GM21360 (cell line): ENCODE data around the gene FASTKD3.
A peak's percentile ranks its signal among the peaks of the same experiment; 100 is the strongest.
"Not testable (repeated sequence)": the region's sequence is repeated elsewhere in the genome, so short reads cannot be mapped to it uniquely, and the experiment has no call there.

ENCODE experiments used
- ATAC-seq: cut with Tn5 transposase; IDR thresholded peaks from one replicate; pipeline ENCODE4 v1.9.1; 2021; ENCODE audit warnings: mild to moderate bottlenecking, moderate library complexity; ENCODE audit not compliant: unreplicated experiment

Gene FASTKD3, protein sequence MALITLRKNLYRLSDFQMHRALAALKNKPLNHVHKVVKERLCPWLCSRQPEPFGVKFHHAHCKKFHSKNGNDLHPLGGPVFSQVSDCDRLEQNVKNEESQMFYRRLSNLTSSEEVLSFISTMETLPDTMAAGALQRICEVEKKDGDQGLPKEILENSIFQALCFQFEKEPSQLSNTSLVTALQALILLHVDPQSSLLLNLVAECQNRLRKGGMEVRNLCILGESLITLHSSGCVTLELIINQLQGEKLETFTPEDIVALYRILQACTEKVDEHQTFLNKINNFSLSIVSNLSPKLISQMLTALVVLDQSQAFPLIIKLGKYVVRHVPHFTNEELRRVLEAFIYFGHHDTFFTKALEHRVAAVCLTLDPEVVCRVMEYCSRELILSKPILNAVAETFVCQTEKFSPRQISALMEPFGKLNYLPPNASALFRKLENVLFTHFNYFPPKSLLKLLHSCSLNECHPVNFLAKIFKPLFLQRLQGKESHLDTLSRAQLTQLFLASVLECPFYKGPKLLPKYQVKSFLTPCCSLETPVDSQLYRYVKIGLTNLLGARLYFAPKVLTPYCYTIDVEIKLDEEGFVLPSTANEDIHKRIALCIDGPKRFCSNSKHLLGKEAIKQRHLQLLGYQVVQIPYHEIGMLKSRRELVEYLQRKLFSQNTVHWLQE

GRCh38 chr5:7868773-7869473 is at the start of gene FASTKD3, which contains the start of gene MTRR:
TSS of gene FASTKD3 (minus strand) at chr5:7869031. CDS start at chr5:7868083, 948 bp downstream.
TSS of gene MTRR (plus strand) at chr5:7869148. CDS start at chr5:7870795, 1,647 bp downstream.
- ATAC-seq = peak; percentile 99

GRCh38 chr5:7917130-7918123 is 48.6 kb upstream of the FASTKD3 start:
- ATAC-seq = no peak

DNA sequence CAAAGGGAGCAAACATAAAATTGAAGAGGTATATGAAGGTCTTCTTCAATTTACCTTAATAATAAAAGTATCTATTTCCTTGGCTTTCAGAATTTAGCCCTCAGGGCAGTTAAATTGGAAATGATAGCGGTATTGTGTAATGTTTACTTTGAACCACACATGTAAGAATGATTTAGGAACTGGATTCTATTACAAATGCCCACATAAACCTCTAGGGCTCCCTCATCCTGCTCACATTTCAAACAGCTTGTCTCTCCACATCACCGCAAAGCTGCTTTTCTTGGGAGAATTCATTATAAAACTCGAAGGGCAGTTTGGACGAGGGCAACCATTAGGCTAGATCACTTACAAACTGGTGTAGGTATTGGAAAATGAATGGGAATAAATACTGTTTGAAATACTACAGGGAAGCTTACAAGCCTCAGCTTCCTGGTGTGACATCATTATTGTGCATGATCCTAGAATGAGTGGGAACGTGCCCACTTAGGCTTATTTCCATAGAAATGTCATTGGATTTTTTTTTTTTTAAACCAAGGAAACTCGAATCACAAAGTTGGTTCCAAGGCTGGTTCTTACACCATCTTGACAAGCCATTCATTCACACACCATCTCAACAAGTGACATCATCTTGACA is 47.5 kb upstream of the FASTKD3 start:
- no peak for ATAC-seq

DNA sequence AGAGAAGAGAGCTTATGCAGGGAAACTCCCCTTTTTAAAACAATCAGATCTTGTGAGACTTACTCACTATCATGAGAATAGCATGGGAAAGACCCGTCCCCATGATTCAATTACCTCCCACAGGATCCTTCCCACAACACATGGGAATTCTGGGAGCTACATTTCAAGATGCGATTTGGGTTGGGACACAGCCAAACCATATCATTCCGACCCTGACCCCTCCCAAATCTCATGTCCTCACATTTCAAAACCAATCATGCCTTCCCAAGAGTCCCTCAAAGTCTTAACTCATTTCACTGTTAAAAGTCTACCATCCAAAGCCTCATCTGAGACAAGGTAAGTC is 42.6 kb upstream of the FASTKD3 start:
- ATAC-seq = not testable (repeated sequence)

- ATAC-seq = no peak
Observed at GRCh38 chr5:7910738-7911428, 42.1 kb upstream of the FASTKD3 start.

DNA sequence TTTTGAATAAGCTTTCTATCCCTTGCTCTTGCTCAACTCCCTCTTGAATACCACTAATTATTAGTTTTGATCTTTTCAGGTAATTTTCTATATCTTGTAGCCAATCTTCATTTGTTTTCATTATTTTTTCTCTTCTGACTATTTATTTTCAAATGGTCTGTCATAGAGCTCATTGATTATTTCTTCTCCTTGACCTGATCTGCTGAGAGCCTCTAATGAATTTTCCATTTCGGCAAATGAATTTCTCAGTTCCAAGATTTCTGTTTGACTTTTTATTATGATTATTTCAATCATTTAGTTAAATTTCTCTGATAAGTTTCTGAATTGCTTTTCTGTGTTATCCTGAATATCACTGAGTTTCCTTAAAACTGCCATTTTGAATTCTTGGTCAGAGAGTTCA is 39.5 kb upstream of the FASTKD3 start:
- no peak for ATAC-seq

DNA sequence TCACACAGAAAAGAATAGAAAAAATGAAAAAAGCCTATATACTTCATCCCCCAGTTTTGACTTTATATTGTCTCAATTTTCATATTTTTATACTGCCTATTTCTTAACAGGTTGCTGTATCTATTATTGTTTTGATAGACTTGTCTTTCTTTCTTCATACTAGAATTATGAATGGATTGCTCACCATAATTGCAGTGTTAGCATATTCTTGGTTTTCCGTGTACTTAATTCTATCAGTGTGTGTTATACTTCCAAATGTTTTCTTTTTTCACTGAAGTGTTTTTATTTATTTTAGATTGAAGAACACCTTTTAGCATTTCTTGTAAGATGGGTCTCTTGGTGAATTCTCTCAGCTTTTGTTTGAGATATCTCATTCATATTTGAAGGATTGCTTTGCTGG is 38.8 kb upstream of the FASTKD3 start:
- ATAC-seq = no peak

DNA sequence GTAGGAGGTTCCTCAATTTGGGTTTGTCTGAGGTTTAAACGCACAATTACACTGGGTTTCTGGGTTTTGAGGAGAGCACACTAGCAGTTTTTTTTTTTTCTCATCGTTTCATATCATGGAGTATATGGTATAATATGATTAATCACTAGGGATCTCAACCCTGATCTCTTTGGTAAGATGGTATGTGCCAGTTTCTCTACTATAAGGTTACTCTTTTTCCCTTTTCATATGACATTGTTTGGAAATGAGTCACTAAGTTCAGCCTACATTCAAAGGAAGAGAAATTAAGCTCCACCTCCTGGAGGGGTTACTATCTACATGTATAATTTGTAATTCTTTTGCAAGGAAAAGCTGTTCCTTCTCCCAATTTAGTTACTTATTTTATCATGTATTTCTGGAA is 35.3 kb upstream of the FASTKD3 start:
- ATAC-seq = no peak

DNA sequence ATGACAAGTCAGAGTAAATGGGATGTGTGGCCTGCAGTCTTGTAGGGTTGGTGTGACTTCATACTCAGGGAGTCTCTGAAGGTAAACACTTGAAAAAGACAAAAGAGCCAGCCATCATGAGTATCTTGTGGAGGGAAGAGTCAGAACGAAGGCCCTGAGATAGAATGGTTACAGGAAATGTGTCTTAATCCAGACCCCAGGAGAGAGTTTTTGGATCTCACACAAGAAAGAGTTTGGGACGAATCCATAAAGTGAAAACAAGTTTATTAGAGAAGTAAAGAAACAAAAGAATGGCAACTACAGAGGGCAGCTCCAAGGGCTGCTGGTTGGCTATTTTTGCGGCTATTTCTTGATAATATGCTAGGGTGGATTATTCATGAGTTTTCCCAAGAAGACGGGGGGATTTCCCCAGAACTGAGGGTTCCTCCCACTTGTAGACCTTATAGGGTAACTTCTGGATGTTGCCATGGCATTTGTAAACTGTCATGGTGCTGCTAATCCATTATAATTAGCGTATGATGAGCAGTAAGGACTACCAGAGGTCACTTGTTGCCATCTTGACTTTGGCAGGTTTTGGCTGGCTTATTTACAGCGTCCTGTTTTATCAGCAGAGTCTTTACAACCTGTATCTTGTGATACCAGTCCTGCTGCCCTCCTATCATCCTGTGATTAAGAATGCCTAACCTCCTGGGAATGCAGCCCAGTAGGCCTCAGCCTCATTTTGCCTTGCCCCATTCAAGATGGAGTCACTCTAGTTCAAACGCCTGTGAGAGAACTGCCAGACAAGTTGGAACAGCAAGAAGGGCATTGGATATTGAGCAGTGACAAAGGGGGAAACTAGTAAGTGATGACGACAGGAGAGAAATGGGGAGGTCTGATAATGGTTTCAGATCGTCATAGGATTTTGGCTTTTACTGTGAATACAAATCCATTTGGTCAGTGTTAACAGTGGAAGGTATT is 34.1 kb upstream of the FASTKD3 start:
- ATAC-seq = no peak

DNA sequence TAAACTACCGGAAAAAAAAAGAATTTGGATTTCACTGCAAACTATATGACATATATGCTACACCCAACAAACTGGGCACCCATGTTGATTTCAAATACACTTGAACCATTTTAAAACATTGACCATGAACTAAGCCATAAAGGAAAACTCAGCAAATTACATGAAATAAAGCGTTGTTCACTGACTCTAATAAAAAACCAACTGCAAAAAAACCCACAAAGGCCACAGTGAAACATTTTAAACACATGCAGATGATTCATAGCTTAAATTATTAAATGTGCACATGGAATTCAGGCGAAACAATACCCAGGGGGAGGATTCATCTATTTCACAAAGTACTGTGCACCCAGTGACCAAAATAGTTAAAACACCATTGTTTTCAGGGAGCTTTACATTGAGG is 33.4 kb upstream of the FASTKD3 start:
- ATAC-seq = no peak

- no peak for ATAC-seq
Observed at GRCh38 chr5:7897014-7897600, 28.3 kb upstream of the FASTKD3 start.

- ATAC-seq = peak; percentile 99
Observed at GRCh38 chr5:7894860-7895259, 26.0 kb upstream of the FASTKD3 start.

DNA sequence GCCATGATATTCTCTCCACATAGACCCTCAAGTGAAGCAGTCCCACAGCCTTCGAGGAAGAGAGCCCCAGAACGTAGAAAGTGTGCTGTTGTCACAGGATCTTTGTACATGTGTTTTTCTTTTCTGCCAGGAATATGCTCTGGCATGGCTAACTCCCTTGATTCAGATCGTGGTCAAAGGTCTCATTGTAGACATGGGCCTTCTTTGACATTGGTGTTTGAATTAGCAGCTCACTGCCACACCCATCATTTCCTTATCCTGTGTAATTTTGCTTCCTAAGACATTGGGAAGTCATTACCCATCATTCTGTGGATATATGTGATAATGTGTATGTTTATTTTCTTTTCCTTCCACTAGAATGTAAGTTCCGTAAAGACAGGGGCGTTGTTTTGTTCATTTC is 25.6 kb upstream of the FASTKD3 start:
- ATAC-seq = no peak

DNA sequence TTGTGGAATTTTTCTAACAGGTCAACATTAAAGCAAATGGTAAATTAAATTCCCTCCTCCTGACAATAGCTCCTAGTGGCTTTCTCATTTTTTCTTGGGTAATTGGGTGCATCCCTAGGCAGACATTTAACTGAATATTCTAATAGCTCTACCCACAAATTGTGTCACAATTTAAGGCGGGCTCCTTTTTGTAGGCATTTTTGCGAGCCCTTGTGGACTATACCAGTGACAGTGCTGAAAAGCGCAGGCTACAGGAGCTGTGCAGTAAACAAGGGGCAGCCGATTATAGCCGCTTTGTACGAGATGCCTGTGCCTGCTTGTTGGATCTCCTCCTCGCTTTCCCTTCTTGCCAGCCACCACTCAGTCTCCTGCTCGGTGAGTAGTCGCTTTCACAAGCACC is 20.1 kb upstream of the FASTKD3 start:
- no peak for ATAC-seq

DNA sequence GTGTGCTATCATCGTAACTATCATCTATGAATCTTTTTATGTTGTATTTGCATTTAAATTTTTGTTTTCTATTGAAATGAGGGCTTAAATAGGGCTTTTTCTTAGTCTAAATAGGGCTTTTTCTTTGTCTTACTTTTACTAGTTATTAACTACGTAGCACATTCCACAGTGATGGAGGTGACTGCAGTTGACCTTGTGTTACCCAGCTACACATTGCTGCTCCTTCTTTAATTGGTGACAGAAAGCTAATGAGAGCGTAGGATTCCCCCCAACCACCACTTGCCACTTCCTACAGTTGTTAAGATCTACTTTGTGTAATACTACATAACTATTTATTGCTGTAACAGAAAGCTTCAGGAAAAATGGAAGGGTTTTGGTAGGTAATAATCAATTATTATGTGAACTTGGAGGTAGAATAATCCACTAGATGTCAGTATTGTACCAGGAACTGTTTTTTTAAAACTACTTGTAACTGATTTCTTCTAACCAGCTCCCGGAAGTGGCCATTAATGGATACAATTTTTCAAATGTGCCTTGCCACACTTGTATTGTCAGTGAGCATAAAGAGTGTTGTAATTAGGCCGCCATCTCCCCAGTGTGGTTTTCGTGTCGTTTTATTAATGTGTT is 18.1 kb upstream of the FASTKD3 start:
- ATAC-seq = peak; percentile 70

- ATAC-seq = no peak
Observed at GRCh38 chr5:7884491-7885267, 15.8 kb upstream of the FASTKD3 start.

DNA sequence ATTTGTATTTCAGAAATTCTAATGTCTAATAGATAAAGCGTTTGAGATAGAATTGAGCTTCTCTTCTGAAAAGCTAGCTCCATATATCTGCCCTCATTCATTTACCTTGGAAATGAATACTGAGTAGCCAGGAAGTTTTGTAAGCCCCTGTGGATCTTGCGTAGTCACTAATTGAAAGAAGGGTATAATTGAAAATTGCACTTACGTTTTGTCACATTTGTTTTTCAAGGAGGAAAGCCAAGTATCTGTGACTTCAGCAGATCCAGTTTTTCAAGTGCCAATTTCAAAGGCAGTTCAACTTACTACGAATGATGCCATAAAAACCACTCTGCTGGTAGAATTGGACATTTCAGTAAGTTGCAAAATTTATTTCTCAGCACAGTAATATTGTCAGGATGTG is 14.1 kb upstream of the FASTKD3 start:
- no peak for ATAC-seq
